ENCODE data around the gene PRKAR2B.

The PRKAR2B gene

GRCh38 chr7:107180378-107180777 lies 135.9 kb downstream of the PRKAR2B start:
- Histone ChIP-seq H3K27me3 (replicated peaks; ENCODE audit: control insufficient read depth, insufficient read depth, low read length) (no peaks in the 10 kb centered on the region), H3K4me3 (replicated peaks; ENCODE audit: low read depth, low read length) (no peak overlapping the region), H3K36me3 (ENCODE audit: control insufficient read depth, insufficient read depth, low read length) (no peaks in the 10 kb centered on the region; the same call in 1 of the 2 replicates)
- TF ChIP-seq CTCF (IDR thresholded peaks at IDR 0.05; ENCODE audit: insufficient read depth, low read length, poor library complexity, severe bottlenecking) = no peak
- no peak for DNase-seq (ENCODE audit: extremely low read depth, insufficient read length)

- Histone ChIP-seq H3K4me3 (replicated peaks; ENCODE audit: low read depth, low read length) (no peak overlapping the region), H3K27me3 (replicated peaks; ENCODE audit: control insufficient read depth, insufficient read depth, low read length) (no peaks in the 10 kb centered on the region), H3K36me3 (ENCODE audit: control insufficient read depth, insufficient read depth, low read length) (no peaks in the 10 kb centered on the region; the same call in 1 of the 2 replicates)
- DNase-seq (ENCODE audit: extremely low read depth, insufficient read length) = no peak
- TF ChIP-seq CTCF (IDR thresholded peaks at IDR 0.05; ENCODE audit: insufficient read depth, low read length, poor library complexity, severe bottlenecking) = no peak
These were observed 136.7 kb downstream of the PRKAR2B start for GRCh38 chr7:107181172-107181571.

DNA sequence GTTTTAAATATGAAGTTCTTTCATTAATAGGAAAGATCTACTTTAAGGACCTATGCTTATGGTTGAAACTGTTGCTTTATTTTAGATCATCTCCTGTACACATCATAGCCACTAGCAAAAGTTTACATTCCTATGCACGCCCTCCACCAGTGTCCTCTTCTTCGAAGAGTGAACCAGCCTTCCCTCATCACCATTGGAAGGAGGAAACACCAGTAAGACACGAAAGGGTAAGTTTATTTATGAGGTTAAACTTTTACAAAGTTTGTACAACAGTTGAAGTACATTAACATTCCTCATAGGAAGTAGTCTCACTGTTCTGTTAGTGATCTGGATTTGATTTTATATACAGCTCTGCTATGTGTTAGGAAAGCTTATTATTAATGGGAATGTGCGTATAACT lies 141.2 kb downstream of the PRKAR2B start:
- DNase-seq (ENCODE audit: extremely low read depth, insufficient read length) = no peak
- peaks cover 1% of the 10 kb centered on the region; the same call in 1 of the 2 replicates for H3K36me3 ChIP-seq (ENCODE audit: control insufficient read depth, insufficient read depth, low read length)
- TF ChIP-seq CTCF (IDR thresholded peaks at IDR 0.05; ENCODE audit: insufficient read depth, low read length, poor library complexity, severe bottlenecking) = no peak
- no peak overlapping the region for H3K4me3 ChIP-seq (replicated peaks; ENCODE audit: low read depth, low read length)
- no peaks in the 10 kb centered on the region for H3K27me3 ChIP-seq (replicated peaks; ENCODE audit: control insufficient read depth, insufficient read depth, low read length)

DNA sequence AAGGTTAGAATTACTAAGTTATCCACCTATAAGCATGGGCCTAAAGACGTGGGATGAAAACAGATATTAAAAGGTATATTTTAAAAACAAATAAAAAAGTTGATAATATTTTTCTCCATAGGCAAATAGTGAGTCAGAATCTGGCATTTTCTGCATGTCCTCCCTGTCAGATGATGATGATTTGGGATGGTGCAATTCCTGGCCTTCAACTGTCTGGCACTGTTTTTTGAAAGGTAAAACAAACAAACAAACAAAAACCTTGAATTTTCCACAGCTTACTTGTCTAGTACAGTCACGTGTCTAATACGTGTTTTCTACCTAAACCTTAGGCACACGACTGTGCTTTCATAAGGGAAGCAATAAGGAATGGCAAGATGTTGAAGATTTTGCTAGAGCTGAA lies 141.7 kb downstream of the PRKAR2B start:
- Histone ChIP-seq H3K4me3 (replicated peaks; ENCODE audit: low read depth, low read length) (no peak overlapping the region), H3K27me3 (replicated peaks; ENCODE audit: control insufficient read depth, insufficient read depth, low read length) (no peaks in the 10 kb centered on the region), H3K36me3 (ENCODE audit: control insufficient read depth, insufficient read depth, low read length) (peaks cover 1% of the 10 kb centered on the region; the same call in 1 of the 2 replicates)
- no peak for TF ChIP-seq CTCF (IDR thresholded peaks at IDR 0.05; ENCODE audit: insufficient read depth, low read length, poor library complexity, severe bottlenecking)
- DNase-seq (ENCODE audit: extremely low read depth, insufficient read length) = no peak

DNA sequence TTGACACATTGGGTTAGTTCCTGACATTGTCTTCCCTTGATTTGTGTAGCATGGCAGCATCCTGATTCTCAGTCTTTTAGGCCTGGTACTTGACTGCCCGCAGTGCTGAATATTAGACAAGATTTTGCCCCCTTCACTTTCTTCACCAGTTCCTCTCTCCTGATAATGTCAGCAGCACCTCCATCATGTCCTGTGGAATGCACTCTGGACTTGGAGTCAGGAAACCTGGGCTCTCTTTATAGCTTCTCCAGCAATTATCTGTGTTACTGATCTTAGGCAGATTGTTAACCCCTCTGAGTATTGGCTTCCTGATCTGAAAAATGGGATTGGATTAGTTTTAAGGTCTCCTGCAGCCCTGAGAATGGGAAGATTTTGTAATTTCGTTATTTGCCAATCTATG lies 143.3 kb downstream of the PRKAR2B start:
- DNase-seq (ENCODE audit: extremely low read depth, insufficient read length) = no peak
- Histone ChIP-seq H3K36me3 (ENCODE audit: control insufficient read depth, insufficient read depth, low read length) (peaks cover 3% of the 10 kb centered on the region; the same call in 1 of the 2 replicates), H3K27me3 (replicated peaks; ENCODE audit: control insufficient read depth, insufficient read depth, low read length) (no peaks in the 10 kb centered on the region), H3K4me3 (replicated peaks; ENCODE audit: low read depth, low read length) (no peak overlapping the region)
- no peak for TF ChIP-seq CTCF (IDR thresholded peaks at IDR 0.05; ENCODE audit: insufficient read depth, low read length, poor library complexity, severe bottlenecking)

- no peak for DNase-seq (ENCODE audit: extremely low read depth, insufficient read length)
- Histone ChIP-seq H3K27me3 (replicated peaks; ENCODE audit: control insufficient read depth, insufficient read depth, low read length) (no peaks in the 10 kb centered on the region), H3K4me3 (replicated peaks; ENCODE audit: low read depth, low read length) (no peak overlapping the region), H3K36me3 (ENCODE audit: control insufficient read depth, insufficient read depth, low read length) (peaks cover 3% of the 10 kb centered on the region; the same call in 1 of the 2 replicates)
- TF ChIP-seq CTCF (IDR thresholded peaks at IDR 0.05; ENCODE audit: insufficient read depth, low read length, poor library complexity, severe bottlenecking) = no peak
These were observed 145.6 kb downstream of the PRKAR2B start for GRCh38 chr7:107190090-107190489.
